Measurements from ENCODE around the gene MYH1. TPM values are rescaled to one million over a fixed set of nuclear protein-coding genes. Genes with fewer than 3 reads are reported as not detected.

The MYH1 gene
- total RNA-seq, 4 donors from 2014 or later, result 0.16 to 0.88 (median 0.38) TPM; not detected in 1

DNA sequence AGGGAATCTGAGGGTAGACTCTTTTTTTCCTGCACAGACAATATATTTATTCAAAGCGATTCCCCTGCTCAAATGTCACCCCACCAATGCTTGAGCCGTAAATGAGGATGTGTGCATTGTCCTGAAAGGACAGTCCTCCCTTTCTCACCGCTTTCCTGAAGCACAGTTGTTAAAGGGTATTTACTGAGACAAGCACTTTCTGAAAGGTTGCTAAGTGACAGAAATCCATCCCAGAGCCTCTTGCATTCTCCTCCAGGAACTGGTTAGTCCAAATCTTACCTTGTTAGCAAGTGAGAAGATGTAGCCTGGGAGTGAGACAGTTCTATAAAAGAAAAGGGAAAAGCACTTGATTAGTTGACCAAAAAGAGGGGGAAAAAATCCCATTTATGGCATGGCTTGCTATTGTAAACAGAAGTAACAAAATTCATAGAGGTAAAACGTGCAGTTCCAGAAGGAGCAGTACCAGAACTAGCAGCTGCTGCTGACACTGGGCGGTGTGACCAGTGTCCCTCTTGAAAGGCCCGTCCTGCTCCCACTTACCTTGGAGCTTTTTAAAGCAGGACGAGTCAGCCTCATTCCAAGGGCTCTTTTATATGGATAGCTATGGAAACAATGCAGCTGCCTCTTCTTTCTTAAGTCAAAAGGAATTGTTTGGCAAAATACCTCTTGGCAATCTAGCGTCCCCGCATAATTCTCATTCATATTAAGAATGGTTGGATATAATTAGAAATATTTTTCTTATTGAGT, 30.9 kb upstream of the MYH1 start, which contains the start of gene MYH2:
TSS of gene MYH2 (minus strand) at position 563 of the 747 bp plus-strand sequence. CDS start 1,738 bp downstream, outside the sequence.
- TF ChIP-seq, protein P1, sequence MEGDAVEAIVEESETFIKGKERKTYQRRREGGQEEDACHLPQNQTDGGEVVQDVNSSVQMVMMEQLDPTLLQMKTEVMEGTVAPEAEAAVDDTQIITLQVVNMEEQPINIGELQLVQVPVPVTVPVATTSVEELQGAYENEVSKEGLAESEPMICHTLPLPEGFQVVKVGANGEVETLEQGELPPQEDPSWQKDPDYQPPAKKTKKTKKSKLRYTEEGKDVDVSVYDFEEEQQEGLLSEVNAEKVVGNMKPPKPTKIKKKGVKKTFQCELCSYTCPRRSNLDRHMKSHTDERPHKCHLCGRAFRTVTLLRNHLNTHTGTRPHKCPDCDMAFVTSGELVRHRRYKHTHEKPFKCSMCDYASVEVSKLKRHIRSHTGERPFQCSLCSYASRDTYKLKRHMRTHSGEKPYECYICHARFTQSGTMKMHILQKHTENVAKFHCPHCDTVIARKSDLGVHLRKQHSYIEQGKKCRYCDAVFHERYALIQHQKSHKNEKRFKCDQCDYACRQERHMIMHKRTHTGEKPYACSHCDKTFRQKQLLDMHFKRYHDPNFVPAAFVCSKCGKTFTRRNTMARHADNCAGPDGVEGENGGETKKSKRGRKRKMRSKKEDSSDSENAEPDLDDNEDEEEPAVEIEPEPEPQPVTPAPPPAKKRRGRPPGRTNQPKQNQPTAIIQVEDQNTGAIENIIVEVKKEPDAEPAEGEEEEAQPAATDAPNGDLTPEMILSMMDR (IDR thresholded peaks at IDR 0.05; ENCODE audit: low read depth), result no peak

DNA sequence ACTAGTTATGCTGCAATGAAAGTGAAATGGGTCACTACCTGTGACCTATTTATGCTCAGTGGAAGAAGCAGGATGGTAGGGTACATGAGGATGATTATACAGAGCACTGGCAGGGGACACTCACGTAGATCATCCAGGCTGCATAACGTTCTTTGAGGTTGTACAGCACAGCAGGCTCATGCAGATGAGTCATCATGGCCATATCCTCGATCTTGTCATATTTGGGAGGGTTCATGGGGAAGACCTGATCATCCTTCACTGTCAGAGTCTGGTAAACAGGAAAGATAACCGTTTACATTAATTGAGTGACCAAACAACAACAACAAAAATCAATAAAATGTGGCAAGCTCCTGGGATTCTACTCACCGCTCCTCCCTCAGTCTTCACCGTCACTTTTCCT, 29.0 kb upstream of the MYH1 start:
- TF ChIP-seq, protein P1 (IDR thresholded peaks at IDR 0.05; ENCODE audit: low read depth), result no peak

DNA sequence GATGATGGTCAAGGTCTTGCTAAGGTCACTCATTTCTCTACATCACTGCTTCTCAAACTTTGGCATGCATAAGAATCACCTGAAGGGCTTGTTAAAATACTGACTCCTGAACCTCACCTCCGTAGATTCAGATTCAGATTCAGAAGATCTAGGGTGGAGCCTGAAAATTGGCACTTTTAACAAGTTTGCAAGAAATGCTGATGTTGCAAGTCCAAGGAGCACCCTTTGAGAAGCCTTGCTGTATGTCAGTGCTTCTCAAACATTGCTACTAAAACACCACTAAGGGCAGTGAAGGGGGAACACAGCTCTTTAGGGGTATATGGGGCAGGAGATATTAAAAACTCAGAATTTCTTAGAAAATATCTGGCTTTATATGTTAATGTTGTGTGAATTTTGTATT, 13.7 kb upstream of the MYH1 start:
- TF ChIP-seq, protein P1 (IDR thresholded peaks at IDR 0.05; ENCODE audit: low read depth), result no peak

DNA sequence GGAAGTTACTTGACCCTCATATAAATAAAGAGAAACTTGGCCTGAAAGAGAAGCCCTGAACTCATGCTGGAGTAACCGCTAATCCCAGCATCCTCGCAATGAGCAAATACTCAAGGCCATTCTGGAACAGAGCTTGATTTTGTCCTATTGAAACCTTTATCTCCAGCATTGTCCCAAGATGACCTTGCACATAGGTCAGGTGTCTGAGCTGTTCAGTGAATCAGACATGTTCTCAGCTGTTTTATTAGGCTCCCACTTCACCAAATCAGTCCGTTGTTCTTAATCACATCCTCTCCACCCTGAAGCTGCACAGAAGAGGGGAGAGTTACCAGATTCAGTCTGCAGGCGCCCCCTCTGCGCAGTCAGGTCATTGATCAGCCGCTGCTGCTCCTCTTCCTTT, 9.1 kb upstream of the MYH1 start:
- TF ChIP-seq, protein P1 (IDR thresholded peaks at IDR 0.05; ENCODE audit: low read depth), result no peak

DNA sequence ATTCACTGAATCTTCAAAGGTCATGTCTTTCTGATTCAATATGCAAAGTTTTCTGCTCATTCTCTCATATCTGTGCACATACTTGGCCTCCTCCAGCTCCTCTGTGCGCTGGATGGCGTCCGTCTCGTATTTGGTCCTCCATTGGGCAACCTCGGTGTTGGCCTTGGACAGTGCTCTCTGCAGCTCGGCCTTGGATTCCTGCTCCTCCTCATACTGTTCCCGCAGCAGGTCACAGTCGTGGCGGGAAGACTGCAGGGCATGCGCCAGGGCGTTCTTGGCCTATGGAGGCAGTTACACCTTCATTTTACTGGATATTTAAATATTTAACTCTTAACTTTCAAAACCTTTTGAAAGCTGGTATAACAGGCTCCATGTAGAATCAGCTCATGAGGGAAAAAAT, 8.2 kb upstream of the MYH1 start:
- TF ChIP-seq, protein P1 (IDR thresholded peaks at IDR 0.05; ENCODE audit: low read depth), result no peak

DNA sequence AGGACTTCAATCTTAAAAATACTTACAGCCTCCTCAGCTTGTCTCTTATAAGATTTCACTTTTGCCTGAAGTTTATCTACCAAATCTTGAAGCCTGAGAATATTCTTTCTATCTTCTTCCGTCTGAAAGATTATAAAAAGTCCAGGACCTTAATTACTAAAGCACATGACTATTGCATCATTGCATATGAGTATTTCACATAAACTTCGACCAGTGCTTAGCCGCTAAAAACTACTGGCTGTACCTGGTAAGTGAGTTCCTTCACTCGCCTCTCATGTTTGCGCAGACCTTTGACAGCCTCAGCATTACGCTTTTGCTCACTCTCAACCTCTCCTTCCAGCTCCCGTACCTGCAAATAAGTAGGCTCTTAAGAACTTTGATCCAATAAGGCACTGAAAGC, 4.7 kb upstream of the MYH1 start:
- TF ChIP-seq, protein P1 (IDR thresholded peaks at IDR 0.05; ENCODE audit: low read depth), result no peak

DNA sequence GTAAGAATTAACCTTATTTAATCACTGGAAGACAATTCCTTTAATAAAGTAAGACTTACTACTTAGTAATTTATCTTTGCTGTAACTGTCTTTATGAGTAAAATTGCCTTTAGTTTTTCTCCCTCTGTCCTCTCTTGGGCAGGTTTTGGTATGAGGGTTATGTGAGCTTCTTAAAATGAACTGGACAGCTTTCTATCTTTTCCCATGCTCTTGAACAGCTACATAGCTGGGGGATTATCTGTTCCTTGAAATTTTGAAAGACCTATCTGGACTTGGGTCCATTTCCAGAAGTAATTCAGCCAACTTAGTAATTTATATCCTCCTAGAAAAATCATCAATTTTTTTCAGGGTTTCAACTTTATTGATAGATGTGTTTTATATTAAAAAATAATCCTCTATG, 3.6 kb upstream of the MYH1 start:
- TF ChIP-seq, protein P1 (IDR thresholded peaks at IDR 0.05; ENCODE audit: low read depth), result no peak

Measured in subcutaneous adipose tissue (tissue), 4 donors.